NK-92 (cell line): ENCODE data around the gene FCRLB.
"Not testable (repeated sequence)": the region's sequence is repeated elsewhere in the genome, so short reads cannot be mapped to it uniquely, and the experiment has no call there.

ENCODE experiments used
- DNase-seq: peaks from one replicate; lab custom pipeline; 2025; ENCODE audit not compliant: unreplicated experiment; lab: John Stamatoyannopoulos, UW

The FCRLB gene

DNA sequence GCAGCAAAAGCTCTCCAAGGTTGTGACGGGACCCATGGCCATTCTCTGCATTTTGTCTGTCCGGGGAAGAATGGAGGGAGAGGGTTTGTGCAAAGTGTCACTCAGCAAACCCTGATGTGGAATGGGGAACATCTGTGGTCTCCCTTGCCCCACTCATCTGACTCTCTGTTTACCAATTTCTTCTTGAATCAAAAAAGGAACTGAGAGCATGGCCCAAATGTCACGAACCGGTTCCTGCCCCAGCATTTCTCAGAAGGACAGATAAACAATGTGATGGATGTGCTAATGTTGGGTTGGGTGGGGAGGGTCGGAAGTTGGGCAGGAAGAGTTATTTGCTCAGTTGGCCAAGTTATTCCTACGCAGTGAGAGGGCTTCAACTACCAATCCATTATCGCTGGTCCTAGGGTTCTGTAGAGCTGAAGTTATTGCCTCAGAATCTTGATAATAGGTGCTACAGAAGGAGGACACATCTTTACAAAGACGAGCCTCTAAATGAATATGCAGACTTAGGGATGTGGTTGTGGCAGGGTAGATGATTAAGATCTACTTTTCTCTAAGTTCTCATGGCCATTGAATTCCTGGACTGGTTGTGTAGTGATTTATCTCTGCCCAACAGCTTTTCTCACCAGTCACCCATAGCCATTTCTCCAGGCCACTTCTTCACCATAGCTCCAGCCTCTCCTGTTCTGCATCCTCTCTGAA lies 18.7 kb downstream of the FCRLB start:
- no peak for DNase-seq

DNA sequence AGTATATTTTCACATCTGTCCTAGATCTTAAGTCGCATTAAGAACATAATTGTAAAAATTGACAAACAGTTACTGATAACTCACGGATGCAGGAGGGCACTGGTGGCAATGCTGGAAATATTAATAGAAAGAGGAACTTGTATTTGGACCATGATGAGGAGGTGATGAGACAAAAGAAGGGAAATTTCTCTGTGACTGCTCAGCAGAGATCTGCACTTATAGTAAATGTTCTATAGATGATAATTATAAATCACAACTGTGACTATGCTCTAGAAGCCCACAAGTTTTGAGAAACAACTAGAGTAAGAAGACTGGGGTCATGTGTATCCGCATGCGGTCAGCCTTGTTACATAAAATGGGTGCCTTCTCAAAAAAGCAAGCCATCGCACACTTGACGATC lies 19.6 kb downstream of the FCRLB start:
- no peak for DNase-seq

- DNase-seq, result no peak
Measured at GRCh38 chr1:161743231-161743630, 21.9 kb downstream of the FCRLB start.

DNA sequence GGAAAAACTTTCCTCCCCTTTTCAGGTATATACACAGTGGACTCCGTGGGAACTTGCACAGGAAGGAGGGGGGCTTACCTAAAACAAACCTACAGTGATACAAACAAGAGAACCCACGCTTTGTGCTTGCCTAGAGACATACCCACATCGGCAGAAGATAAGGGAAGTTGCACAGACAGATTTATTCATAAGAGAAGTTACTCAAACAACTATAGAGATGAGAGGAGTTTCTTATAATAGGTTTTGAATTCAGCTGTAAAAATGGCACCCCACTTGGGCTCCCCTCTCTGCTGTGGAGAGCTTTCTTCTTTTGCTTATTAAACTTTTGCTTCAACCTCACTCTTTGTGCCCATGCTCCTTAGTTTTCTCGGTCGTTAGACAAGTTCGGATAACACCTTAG lies 26.5 kb downstream of the FCRLB start:
- no peak for DNase-seq

DNA sequence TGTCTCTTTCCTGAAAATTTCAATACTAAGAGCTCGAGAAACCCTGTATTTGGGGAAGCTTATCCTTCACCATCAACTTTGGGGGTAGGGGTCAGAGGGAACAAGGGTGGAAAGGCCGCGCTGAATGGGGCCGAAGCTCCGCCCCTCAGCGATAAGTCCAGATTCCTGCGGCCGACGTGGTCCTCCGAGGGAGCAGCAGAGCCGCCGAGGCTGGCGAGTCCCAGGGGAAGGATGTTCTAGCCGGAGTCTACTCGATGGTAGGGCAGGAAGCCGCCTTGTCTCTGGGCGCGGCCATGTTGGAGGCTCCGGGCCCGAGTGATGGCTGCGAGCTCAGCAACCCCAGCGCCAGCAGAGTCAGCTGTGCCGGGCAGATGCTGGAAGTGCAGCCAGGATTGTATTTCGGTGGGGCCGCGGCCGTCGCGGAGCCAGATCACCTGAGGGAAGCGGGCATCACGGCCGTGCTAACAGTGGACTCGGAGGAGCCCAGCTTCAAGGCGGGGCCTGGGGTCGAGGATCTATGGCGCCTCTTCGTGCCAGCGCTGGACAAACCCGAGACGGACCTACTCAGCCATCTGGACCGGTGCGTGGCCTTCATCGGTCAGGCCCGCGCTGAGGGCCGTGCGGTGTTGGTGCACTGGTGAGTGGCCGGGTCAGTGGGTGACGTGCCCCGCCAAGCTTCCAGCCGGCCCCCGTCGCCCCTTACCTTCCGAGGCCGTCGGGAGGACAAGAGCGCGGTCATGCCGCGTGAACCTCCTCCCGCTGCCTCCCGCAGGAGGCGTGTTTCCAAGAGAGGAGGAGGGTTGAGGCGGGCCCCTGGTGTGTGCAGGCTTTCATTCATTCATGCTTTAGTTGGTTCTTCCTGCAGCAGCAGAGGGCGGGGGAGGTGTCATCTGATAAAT lies 28.4 kb downstream of the FCRLB start, which contains the start of gene DUSP12:
Gene DUSP12 (plus strand): TSS at position 278 of the 899 bp plus-strand sequence. CDS start 16 bp downstream, at position 294.
- no peak for DNase-seq

DNA sequence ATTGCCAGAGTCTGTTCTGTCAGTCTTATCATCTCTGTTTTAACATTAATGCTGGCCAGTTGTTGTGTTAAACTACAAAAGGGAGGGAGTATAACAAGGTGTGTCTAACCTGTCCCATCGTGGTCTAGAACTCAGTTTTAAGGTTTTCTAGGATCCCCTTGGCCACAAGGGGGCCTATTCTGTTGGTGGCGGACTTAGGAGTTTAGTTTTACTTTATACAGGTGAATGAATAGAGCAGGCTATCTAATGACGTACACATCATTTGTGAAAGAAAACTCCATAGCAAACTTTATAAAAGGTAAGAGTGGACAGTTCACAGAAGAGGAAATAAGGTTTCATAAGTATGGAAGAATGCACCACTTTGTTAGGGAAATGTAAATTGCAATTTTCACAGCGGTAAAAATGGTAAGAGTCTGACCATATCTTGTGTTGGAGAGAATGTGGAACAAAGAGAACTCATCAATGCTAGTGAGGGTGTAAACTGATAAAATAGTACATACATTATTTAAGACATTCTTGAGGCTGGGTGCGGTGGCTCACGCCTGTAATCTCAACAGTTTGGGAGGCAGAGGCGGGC lies 42.3 kb downstream of the FCRLB start:
- no peak for DNase-seq

DNA sequence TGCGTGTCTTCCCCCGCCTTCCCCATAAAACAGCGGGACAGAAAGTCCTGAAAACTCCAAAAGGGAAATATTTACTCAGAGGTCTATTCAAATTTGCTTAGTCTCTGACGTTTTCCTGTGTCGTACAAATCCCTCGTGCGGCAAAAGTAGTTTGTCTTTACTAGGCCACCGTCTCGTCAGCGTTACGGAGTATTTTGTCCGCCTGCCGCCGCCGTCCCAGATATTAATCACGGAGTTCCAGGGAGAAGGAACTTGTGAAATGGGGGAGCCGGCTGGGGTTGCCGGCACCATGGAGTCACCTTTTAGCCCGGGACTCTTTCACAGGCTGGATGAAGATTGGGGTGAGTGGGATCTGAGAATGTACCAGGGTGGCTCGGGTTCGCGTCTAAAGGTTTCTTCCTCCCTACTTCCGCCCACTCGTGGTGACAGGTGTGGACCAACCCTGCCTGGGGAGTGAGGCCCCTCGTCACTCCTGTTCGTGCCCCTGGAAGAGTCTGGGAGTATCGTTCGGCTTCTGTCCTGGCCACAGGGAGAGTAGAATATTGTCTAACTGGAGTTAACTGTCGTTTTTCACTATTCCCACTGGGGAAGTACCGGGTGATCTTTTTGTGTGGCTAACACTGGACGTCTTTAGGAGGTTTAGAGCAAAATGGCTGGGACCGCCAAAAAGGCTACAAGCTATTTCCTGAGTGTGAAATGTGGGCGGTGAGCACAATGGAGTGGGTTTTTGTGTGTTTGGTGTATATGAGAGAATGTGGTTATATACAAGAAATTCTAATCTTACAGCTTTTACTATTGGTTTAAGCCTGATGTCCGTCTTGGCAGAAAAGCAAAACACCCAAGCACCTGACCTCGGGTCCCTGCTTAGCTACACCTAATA lies 45.0 kb downstream of the FCRLB start, which contains the start of gene ATF6:
Gene ATF6 (plus strand): TSS at position 219 of the 880 bp plus-strand sequence. CDS start 41 bp downstream, at position 260.
- DNase-seq, result no peak

- DNase-seq, result no peak
Measured at GRCh38 chr1:161768461-161768860, 47.1 kb downstream of the FCRLB start.

GRCh38 chr1:161768986-161769672 lies 47.8 kb downstream of the FCRLB start:
- no peak for DNase-seq

GRCh38 chr1:161769673-161770045 lies 48.3 kb downstream of the FCRLB start:
- DNase-seq, result not testable (repeated sequence)

DNA sequence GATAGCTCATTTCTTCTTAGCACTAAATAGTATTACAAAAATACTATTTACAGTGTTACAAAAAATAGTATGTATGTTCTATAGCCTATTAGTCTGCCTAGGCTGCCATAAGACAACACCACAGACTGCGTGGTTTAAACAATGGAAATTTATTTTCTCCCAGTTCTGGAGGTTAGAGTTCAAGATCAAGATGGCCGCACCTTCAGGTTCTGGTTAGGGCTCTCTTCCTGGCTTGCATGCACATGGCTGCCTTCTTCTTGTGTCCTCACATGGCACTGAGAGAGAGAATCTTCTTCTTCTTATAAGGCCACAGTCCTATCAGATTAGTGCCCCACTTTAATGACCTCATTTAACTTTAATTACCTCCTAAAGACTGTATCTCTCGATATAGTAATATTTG lies 48.9 kb downstream of the FCRLB start:
- DNase-seq, result no peak

GRCh38 chr1:161771161-161771560 lies 49.8 kb downstream of the FCRLB start:
- DNase-seq, result no peak

GRCh38 chr1:161771973-161772372 lies 50.6 kb downstream of the FCRLB start:
- DNase-seq, result no peak

DNA sequence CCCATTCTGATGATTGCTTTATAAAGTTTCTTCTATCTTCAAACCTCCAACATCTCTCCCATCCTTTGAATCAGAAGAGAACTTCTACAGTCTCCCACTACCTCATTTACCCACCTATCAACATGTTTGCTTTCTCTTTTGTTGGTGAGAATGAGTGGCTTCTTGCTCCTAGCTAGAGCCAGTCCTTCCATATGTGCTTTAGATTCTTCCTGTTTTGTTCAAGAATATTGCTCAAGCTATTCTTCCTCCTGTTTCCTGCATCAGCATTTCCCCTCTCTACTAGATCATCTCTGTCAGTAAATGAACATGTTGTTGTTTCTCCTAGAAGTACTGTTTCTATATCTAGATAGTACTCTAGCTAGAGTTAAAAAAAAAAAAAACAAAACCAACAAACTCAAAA lies 51.1 kb downstream of the FCRLB start:
- no peak for DNase-seq

- DNase-seq, result no peak
Measured at GRCh38 chr1:161773791-161774190, 52.4 kb downstream of the FCRLB start.

DNA sequence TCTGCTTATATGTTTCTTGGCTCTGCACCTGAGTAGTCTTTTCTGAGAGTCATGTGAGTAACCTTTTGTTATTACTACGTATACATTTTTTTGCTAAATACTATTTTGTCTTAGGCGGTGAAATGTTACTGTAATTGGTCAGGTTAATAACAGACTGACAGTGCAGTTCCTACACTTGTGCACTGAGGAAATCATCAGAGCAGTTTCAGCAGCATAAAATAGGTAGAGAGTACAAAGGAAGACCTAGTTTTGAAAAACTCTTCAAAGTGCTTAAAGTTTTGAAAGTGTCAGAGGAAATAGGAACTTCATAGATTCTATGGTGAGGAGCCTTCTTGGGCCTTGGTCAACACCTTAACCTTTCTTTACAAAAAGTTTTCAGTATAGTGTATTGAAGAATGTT lies 55.9 kb downstream of the FCRLB start:
- DNase-seq, result no peak
